Ecto neural progenitor cell (in vitro differentiated cells): ENCODE data around the gene CDHR1.
"Not testable (repeated sequence)": the region's sequence is repeated elsewhere in the genome, so short reads cannot be mapped to it uniquely, and the experiment has no call there.

Source experiments
- DNase-seq: peaks from one replicate; pipeline ENCODE4 v3.0.0-alpha.2; 2018; ENCODE audit warnings: low spot score

CDHR1 gene

DNA sequence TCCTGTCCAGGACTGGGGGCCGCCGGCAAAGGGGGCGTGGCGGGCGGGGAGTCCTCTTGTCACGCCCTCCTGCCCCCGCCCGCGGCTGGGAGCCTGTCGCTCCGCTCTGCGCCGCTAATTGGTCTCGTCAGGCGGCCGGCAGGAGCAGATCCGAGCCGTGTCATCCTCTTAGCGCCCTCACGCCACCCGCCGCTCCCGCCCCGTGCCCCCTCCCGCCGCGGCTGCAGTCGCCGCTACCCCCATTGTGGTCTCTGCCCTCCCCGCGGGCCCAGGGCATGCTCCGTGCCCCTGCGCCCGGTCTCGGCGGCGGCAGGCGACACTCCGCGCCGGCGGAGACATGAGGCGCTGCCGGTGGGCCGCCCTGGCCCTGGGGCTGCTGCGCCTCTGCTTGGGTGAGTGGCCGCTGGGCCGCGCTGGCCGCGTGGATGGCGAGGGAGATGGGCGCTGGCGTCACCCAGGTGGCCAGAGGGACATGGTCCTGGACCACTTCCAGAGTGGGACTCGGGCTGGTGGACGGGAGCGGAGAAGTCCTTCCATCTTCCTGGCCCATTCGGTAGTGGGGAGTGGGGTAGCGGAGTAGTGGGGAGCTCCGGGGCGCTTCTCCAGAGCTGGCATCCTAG lies at the start of gene CDHR1:
CDHR1 (plus strand) TSS at position 114 of the 620 bp plus-strand sequence; CDS start at position 338, 224 bp downstream.
- peak; percentile 83 for DNase-seq

DNA sequence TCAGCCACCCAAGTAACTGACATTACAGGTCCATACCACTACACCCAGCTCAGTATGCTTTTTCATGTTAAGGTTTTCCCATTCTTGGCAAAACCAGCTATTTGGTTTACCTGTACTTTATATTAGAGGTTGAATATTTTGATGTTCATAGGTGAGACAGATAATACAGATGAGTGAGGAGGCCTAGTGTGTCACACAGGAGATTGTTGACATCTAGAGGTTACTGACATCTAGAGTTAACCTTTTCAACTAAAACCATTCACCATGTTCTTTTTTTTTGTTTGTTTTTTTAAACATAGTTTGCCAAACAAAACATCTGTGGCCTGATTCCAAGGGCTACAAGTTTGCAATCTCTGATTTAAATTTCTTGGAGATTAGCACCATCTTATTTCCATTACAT lies 47.0 kb upstream of the CDHR1 start:
- DNase-seq = no peak

DNA sequence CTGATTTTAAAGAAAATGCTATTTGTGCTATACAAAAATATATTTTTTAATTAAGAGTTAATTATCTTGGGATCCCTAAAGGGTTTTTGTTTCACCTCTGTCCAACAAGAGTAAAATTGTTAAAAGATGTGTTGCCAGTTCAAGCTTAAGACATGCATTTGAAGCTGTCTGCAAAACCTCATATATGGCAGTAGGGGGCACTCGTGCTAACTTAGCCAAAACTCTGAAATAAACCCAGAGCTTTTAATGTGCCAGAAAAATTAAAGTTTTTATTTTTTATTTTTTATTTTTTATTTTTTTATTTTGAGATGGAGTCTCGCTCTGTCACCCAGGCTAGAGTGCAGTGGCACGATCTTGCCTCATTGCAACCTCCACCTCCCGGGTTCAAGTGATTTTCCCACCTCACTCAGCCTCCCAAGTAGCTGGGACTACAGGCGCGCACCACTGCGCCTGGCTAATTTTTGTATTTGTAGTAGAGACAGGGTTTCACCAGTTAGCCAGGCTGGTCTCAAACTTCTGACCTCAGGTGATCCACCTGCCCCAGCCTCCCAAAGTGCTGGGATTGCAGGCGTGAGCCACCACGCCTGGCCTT lies 46.2 kb upstream of the CDHR1 start:
- not testable (repeated sequence) for DNase-seq

DNA sequence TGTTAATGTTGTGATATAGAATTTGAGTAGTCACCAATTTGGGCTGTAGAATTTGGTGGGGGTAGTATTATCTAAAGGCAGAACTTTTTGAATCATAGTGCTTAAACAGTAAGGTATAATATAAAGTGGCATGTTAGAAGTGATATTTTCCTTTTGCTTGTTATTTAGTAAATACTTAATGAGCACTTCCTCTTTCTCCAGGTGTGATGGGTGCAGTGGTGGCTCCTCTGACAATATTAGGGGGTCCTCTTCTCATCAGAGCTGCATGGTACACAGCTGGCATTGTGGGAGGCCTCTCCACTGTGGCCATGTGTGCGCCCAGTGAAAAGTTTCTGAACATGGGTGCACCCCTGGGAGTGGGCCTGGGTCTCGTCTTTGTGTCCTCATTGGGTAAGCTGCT lies 44.5 kb upstream of the CDHR1 start:
- DNase-seq = no peak

DNA sequence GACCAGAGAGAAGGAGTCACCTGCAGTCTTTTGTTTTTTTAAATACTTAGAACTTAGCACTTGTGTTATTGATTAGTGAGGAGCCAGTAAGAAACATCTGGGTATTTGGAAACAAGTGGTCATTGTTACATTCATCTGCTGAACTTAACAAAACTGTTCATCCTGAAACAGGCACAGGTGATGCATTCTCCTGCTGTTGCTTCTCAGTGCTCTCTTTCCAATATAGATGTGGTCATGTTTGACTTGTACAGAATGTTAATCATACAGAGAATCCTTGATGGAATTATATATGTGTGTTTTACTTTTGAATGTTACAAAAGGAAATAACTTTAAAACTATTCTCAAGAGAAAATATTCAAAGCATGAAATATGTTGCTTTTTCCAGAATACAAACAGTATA lies 41.6 kb upstream of the CDHR1 start:
- DNase-seq = no peak

DNA sequence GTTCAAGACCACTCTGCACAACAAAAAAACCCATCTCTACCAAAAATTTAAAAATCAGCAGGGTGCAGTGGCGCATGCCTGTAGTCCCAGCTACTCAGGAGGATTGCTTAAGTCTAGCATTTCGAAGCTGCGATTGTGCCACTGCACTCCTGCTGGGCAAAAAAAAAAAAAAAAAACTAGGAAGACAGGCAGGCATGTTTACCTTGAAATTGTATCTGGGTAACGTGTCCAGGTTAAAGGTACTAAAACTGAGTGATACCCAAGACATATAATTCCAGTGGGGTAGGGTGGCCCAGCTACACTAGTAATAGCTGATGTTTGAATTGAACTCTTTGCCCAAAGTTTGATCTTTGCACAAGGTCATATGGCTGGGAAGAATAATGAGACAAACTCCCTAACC lies 38.8 kb upstream of the CDHR1 start:
- DNase-seq = no peak

DNA sequence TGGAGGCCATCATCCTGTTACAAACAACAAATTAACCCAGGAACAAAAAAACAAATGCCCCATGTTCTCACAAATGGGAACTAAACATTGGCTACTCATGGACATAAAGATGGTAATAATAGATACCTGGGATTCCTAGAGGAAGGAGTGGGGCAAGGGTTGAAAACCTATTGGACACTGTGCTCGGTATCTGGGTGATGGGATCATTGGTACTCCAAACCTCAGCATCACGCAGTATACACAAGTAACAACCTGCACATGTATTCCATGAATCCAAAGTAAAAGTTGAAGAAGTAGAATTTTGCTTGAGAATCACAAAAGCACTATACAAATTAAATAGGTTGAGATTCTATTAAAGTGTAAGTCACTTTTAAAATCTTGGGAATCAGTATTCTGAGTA lies 38.3 kb upstream of the CDHR1 start:
- DNase-seq = no peak

DNA sequence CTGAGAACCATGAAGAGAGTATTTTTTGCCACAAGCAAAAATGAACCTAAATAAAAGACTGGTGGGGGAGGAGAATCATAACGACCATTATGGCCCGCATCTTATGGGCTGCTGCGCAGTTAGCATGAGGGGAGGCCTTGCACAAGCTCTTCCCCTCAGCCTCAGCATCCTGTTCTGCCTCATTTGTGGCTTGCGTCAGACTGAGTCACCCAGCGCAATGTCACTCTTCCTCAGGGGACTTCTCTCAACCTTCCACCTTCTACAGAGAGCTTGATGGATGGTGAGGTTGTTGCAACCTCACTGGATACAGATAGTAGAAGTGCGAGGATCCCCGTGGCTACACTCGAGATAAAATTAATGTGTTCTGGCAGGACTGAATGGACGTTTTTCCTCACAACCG lies 37.6 kb upstream of the CDHR1 start:
- DNase-seq = no peak

DNA sequence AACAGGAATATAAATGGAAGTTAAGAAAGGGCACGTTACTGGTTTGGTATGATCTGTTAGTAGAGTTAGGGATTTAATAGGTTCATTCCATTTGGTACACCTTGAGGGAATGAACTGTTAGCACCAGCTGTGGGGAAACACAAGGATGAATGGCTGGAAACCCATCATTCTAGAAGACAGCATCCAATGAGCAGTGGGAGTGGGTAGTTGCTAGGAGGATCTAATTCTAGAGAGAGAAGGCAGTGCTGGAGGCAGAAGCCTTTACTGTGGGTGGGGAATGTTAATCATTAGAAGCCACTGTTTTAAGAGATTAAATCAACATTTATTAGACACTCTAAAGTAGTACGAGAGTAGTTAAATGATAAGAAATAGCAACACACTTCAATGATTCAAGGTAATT lies 36.3 kb upstream of the CDHR1 start:
- no peak for DNase-seq

DNA sequence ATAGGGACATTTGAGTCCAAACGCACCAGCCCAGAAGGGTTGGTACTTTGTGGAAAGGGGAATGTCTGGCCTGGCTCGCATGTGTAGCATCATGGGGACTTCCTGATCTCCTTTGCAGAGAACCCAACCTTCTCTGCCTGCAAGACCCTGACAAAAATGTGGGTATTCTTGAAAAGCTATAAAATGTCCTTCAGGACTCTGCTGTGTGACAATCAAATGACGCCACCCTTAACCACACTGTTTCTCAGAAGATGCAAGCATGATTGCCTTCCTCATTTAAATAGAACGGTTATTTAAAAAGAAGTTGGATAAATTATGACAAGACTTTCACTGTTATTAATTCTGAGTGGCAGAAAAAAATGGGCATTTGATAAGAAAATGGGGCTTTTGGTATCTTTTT lies 35.8 kb upstream of the CDHR1 start:
- DNase-seq = no peak

DNA sequence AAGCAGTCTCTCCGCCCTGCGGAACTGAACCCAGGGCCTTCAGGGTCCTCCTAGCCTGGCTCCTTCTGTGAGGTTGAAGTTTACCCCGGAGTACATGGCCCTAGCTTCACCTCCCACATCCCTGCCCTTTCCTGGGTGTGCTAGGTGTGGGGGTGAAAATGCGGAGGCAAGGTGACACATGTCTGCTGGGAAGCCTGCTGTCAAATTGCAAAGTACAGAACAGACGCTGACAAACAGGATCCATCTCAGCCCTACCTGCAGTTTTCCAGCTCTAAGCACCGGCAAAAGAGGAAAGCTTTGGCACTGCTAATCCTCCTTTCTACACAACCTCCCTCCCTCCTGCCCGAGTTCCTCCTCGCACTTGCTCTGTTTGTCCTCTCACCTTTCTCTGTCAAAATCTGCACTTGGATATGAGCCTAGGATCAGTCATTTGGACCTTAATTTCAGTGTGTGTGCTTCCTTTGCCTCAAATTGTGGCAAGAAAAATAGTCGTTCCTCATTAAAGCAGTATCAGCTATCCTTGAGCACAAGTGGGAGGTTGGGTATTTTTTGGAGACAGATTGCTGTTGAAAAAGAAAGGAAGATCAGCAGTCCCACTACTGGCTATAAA lies 35.2 kb upstream of the CDHR1 start:
- DNase-seq = no peak

DNA sequence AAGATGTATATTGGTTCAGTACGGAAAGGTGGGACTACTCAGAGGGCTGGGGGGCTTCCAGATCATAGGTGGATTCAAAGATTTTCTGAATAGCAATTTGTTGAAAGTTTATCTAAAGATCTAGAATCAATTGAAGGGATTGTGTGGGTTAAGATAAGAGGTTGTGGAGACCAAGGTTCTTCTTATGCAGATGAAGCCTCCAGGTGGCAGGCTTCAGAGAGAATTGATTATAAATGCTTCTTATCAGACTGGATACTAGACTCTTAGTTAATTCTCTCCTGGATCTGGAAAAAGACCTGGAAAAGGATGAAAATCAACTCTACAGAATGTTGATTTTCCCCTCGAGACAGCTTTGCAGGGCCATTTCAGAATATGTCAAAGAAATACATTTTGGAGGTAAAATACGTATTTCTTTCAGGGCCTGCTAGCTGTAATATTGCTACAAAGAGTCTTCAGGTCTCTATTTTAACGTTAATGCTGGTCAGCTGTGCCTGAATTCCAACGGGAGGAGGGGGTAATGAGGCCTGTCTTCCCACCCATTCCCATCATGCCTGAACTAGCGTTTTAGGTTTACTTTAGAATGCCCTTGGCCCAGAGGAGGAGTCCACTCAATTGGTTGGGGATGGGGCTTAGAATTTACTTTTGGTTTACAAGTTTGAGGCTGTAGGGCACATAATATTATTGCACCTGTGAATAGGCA lies 33.5 kb upstream of the CDHR1 start:
- DNase-seq = no peak

DNA sequence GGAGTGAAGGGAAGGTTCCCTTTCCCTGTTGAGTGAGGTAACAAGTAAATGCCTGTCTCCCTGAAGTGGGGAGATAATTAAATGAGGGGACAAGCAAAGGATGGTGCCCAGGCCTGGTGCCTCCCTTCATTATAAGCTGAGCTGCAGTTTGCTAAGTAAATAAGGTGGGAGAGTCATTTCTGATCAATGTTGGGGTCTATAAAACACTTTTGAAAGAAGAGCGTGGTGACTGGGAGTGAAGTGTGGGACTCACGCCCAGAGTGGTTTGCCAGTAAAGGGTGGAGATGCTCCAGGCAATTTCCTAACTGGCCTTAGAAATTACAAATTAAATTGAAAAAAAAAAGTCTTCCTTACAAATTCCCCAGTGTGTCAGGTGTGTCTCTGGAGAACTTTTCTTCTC lies 30.3 kb upstream of the CDHR1 start:
- no peak for DNase-seq

DNA sequence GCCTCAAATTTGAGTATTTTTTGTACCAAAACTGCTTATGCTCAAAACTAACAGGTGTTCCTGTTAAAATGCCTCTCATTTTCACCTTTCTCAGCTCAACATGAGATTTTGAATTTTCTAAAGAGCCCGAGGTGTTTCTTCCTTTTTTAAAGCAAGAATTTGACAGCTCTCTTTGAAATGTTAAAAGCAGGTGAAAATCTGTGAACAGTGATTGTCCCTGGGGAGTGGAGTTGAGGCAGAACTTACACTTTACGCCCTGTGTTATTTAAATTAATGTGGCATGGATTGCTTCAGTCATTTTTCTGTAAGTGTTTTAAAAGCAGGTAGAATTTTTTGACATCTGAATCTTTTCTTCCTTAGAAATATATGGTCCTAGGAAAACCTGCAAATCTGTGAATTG lies 29.9 kb upstream of the CDHR1 start:
- no peak for DNase-seq

DNA sequence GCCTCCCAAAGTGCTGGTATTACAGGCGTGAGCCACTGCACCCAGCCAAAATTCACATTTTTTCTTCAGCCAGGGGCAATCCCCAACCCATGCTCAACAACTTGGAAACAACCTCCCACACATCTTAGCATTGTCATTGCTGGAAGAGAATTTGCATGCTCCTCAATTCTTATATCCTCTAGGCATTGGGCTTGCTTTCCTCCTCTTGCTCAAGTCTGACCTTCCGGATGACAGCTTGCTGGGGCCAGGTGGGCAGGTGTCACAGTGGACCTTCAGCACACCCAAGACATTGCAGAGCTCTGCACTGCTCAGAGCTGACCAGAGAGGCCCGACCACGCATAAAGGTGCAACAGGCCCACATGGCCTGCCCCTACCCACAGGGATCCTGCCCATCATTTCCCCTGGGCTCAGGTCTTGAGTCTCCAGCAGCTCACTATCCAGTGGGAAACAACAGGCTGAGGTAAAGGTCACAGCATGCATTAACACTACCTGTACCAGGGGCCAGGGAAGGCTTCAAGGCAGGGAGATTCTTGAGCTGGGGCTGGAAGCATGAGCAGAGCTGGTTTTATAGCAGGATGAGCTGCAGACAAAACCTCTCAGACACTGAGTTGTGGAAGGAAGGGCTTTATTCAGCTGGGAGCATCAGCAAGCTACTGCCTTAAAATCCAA lies 27.6 kb upstream of the CDHR1 start:
- DNase-seq = no peak

DNA sequence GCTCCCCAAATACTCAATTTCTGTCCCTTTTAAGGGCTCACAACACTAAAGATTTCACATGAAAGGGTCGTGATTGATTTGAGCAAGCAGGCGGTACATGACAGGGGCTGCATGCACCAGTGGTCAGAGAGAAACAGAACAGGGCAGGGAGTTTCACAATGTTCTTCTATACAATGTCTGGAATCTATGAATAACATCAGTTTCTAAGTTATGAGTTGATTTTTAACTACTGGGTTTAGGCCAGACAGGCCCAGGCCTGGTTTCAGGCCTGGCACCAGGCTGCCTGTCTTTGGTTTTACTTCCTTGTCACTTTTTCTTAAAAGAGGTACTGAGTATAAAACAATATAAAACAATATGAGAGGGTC lies 27.1 kb upstream of the CDHR1 start:
- not testable (repeated sequence) for DNase-seq

DNA sequence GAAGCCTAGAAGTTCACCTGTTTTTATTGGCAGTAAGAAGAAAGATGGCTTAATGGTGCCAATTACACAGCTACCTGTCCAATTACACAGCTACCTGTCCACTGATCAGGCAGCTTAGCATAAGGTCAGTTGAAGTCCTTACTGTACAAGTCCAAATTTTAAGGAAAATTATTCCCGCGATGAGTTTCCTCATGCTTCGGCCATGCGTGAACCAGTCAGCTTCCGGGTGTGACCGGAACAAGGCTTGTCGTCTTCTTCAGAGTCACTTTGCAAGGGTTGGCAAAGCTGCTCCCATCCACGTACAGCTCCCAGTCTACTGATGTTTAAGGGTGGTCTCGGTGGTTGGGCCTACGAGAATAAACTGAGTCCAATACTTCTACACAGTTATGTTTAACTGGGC lies 26.0 kb upstream of the CDHR1 start:
- DNase-seq = not testable (repeated sequence)

DNA sequence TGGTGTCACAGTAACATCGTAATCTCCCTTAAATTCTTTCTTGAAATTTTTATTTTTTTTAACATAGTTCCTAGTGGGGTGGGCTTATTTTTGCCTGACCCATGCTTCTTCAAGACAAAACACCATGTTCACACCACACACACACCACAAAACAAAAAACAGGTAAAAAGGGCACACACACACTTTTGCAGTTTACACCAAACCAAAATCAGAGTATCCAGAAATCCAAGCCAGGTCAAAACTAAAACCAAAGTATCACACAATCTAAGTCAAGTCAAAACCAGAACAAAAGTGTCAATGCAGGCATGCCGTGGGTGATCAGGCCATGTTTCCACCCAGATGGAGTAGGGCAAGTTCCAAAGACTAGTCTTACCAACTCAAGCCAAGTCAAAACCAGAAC lies 23.1 kb upstream of the CDHR1 start:
- DNase-seq = not testable (repeated sequence)

DNA sequence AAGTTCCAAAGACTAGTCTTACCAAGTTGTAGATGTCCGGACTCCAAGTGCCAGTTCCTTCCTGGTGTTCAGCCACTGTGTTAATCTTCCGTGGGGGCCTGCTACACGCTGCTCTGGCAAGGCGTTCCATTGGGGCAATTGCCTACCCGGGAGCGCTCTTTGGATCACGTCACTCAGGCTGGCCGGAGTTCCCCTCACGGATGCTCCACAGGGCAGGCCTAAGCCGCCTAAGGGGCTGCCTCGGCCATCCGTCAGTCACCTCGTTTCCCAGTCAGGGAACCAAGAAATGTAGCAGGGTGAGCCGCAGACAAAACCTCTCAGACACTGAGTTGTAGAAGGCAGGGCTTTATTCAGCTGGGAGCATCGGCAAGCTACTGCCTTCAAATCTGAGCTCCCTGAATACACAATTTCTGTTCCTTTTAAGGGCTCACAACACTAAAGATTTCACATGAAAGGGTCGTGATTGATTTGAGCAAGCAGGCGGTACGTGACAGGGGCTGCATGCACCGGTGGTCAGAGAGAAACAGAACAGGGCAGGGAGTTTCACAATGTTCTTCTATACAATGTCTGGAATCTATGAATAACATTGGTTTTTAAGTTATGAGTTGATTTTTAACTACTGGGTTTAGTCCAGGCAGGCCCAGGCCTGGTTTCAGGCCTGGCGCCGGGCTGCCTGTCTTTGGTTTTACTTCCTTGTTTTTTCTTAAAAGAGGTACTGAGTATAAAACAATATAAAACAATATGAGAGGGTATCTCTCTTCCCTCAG lies 22.5 kb upstream of the CDHR1 start:
- DNase-seq = not testable (repeated sequence)

DNA sequence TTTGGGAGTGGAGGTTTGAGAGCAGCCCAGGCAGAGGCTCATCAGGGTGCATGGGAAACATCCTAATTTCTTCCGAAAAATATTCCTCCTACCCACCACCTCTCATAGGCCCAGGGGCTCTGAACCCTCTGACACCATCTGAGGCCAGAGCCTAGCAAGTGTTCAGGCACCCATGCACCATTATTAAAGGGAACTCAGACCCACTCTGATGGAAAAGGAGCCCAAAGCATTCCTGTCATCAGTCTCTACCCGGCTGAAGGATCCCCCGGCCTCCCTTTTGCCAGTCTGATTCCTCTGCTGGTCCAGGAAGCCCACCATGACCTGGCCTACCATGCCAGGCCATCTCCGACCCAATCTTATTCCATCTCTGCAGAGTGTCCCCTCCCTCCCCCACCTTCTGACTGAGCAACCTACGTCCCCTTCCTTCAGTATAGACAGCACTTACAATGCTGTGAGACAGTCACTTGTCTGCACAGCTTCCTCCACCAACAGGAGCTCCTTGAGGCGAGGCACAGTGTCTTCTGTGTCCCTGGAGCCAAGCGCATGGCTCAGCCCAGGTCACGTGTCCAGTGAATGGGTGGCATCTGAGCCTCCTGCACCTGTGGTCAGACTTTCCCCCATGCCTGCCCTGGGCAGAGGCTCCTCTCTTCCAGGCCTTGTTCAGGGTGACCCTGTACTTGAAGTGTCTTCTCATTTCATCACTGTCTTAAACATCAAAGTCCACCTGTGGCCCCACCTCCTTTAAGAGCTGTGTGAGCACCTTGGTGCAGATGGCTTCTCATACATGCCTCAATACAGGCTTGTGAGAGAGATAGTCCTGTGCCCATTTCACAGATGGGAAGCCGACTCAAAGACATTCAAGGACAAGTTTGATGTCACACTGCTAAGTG lies 21.6 kb upstream of the CDHR1 start:
- DNase-seq = no peak

DNA sequence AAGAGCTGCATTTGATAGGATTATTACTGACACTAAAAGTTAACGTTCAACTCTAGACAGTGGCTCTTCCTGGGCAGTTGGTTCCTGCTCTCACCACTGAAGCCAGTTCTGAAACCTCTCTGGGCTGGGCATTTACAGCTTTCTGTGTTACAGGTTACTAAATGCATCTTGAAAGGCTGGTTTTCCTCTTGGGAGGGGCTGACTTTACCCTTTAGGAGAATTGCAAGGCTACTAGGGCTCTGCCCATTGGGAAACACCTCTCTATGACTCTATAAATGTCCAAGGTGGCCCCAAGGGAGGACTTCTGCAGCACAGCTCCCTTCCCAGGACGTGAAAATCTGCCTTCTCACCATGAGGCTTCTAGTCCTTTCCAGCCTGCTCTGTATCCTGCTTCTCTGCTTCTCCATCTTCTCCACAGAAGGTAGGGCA lies 20.8 kb upstream of the CDHR1 start, which contains the start of gene GPR15LG:
GPR15LG (plus strand) TSS at position 301 of the 429 bp plus-strand sequence; CDS start at position 352, 51 bp downstream.
- DNase-seq = no peak
